Thoracic aorta (tissue), 2 donors: ENCODE results near the gene REEP3. TPM values are rescaled to one million over a fixed set of nuclear protein-coding genes. Genes with fewer than 3 reads are reported as not detected.

ENCODE experiments used
- ATAC-seq: fragments of 150-250 bp; one replicate; pipeline ENCODE4 v1.8.0; 2017; ENCODE audit warnings: low read depth; ENCODE audit not compliant: insufficient number of reproducible peaks, low FRiP score
- DNase-seq: peaks from one replicate; pipeline ENCODE4 v3.0.0-alpha.2; 2020; ENCODE audit warnings: low spot score
- H3K27ac ChIP-seq, 2 donors: fragments of 200-600 bp; sonication (generic); 1 replicate in 1 of 2; 2 replicates in 1 of 2; pipeline ENCODE4 v1.5.1; 2016; ENCODE audit warnings: mild to moderate bottlenecking in 2 of 2, moderate library complexity in 2 of 2
- H3K27me3 ChIP-seq: fragments of 200-600 bp; sonication (generic); replicated peaks from 2 replicates; pipeline ENCODE4 v1.6.0; 2016; ENCODE audit warnings: mild to moderate bottlenecking; ENCODE audit not compliant: insufficient read depth
- H3K36me3 ChIP-seq: fragments of 200-600 bp; sonication (generic); one replicate; pipeline ENCODE4 v1.5.1; 2016
- H3K4me1 ChIP-seq, 2 donors: fragments of 200-600 bp; sonication (generic); 1 replicate in 1 of 2; 2 replicates in 1 of 2; pipeline versions ENCODE4 v1.5.1 to v1.6.0; 2016; ENCODE audit warnings: low read depth in 2 of 2, mild to moderate bottlenecking in 1 of 2; ENCODE audit not compliant: control insufficient read depth in 1 of 2
- H3K4me3 ChIP-seq: fragments of 200-600 bp; sonication (generic); 2 replicates; pipeline ENCODE4 v1.5.1; 2016; ENCODE audit warnings: mild to moderate bottlenecking
- H3K9me3 ChIP-seq: fragments of 200-600 bp; sonication (generic); 2 replicates; pipeline ENCODE4 v1.5.1; 2016
- total RNA-seq, 2 donors: library from RNA; depleted of rRNA; stranded (reverse); fragments of >200 nt; gene quantifications; one replicate each; pipeline versions ENCODE4 v1.1.0 to v1.2.3, GENCODE V29; 2016
- TF ChIP-seq, protein P1 (sequence below): fragments of 200-600 bp; sonication (generic); IDR thresholded peaks from one replicate; pipeline ENCODE4 v1.5.1; 2019; ENCODE audit warnings: antibody characterized with exemption

REEP3 gene
- total RNA-seq, 2 donors from 2014 or later, result 75.0 to 91.6 TPM

GRCh38 chr10:63641366-63641765 lies 120.2 kb downstream of the REEP3 start:
- H3K27ac ChIP-seq, result no peak overlapping the region
- ATAC-seq, result no peak

GRCh38 chr10:63641799-63642198 lies 120.6 kb downstream of the REEP3 start:
- Histone ChIP-seq H3K9me3 (no peaks in the 10 kb centered on the region), H3K27ac (no peak overlapping the region), H3K36me3 (no peaks in the 10 kb centered on the region), H3K27me3 (no peaks in the 10 kb centered on the region), H3K4me3 (no peak overlapping the region), H3K4me1 (no peaks in the 10 kb centered on the region)
- ATAC-seq, result no peak
- DNase-seq, result no peak
- TF ChIP-seq, protein P1, sequence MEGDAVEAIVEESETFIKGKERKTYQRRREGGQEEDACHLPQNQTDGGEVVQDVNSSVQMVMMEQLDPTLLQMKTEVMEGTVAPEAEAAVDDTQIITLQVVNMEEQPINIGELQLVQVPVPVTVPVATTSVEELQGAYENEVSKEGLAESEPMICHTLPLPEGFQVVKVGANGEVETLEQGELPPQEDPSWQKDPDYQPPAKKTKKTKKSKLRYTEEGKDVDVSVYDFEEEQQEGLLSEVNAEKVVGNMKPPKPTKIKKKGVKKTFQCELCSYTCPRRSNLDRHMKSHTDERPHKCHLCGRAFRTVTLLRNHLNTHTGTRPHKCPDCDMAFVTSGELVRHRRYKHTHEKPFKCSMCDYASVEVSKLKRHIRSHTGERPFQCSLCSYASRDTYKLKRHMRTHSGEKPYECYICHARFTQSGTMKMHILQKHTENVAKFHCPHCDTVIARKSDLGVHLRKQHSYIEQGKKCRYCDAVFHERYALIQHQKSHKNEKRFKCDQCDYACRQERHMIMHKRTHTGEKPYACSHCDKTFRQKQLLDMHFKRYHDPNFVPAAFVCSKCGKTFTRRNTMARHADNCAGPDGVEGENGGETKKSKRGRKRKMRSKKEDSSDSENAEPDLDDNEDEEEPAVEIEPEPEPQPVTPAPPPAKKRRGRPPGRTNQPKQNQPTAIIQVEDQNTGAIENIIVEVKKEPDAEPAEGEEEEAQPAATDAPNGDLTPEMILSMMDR, result no peak

More at GRCh38 chr10:63641366-63641765, 120.2 kb downstream of the REEP3 start:
- no peak for DNase-seq
- H3K4me1 ChIP-seq, result no peaks in the 10 kb centered on the region
- TF ChIP-seq, protein P1, result no peak
- no peaks in the 10 kb centered on the region for H3K36me3 ChIP-seq
- no peaks in the 10 kb centered on the region for H3K9me3 ChIP-seq
- no peak overlapping the region for H3K4me3 ChIP-seq
- H3K27me3 ChIP-seq, result no peaks in the 10 kb centered on the region

- no peak for DNase-seq
- Histone ChIP-seq H3K27me3 (no peaks in the 10 kb centered on the region), H3K36me3 (no peaks in the 10 kb centered on the region), H3K4me3 (no peak overlapping the region), H3K9me3 (no peaks in the 10 kb centered on the region), H3K4me1 (no peaks in the 10 kb centered on the region), H3K27ac (no peak overlapping the region)
- TF ChIP-seq, protein P1, result no peak
- ATAC-seq, result no peak
Measured at GRCh38 chr10:63642808-63643207, 121.6 kb downstream of the REEP3 start.

GRCh38 chr10:63644418-63645142 lies 123.4 kb downstream of the REEP3 start:
- no peak overlapping the region for H3K4me3 ChIP-seq
- no peaks in the 10 kb centered on the region for H3K36me3 ChIP-seq
- H3K27me3 ChIP-seq, result no peaks in the 10 kb centered on the region
- no peaks in the 10 kb centered on the region for H3K9me3 ChIP-seq
- DNase-seq, result no peak
- TF ChIP-seq, protein P1, result no peak
- H3K27ac ChIP-seq, result peak overlapping the region in 1 of 2 donors; percentile 6
- no peaks in the 10 kb centered on the region for H3K4me1 ChIP-seq
- ATAC-seq, result no peak

DNA sequence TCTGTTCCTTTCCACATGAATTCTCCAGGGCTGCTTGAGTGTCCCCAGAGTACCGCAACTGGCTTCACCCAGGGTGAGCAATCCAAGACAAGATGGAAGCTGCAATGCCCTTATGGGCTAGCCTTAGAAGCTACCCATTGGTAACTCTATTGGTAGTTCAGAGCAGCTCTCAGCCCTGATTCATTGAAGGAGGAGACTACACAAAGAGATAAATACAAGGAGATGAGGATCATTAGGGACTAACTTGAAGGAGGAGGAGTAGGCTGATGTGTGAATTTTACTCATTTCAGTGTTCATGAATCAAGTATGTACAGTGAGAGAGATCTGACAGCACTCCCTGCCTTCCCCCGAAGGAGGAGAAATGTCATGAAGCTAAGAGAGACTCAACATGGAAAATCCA lies 124.0 kb downstream of the REEP3 start:
- Histone ChIP-seq H3K4me1 (no peaks in the 10 kb centered on the region), H3K27ac (no peak overlapping the region)
- TF ChIP-seq, protein P1, result no peak

More for the DNA sequence above, 124.0 kb downstream of the REEP3 start:
- DNase-seq (no peak), ATAC-seq (no peak)
- no peaks in the 10 kb centered on the region for H3K9me3 ChIP-seq
- no peak overlapping the region for H3K4me3 ChIP-seq
- H3K36me3 ChIP-seq, result no peaks in the 10 kb centered on the region
- no peaks in the 10 kb centered on the region for H3K27me3 ChIP-seq
